ENCODE results near the gene RAB5A.
"Not testable (repeated sequence)": the region's sequence is repeated elsewhere in the genome, so short reads cannot be mapped to it uniquely, and the experiment has no call there.

Gene RAB5A

DNA sequence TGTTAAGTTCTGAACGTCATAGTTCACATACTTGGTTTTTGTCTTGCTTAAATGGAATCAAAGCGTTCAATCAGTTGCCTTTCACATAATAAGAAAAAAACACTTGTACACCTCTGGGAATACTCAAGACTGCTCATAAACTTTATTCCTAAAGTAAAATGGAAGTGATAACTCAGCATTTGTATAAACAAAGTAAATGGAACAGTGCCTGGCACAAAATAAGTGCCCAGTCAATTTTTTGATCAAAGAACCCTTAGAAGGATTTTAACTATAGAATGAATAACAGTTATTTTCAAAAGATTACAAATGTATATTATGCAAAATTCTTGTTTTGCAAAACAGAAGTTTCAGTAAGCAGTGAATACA, 1.3 kb downstream of the RAB5A start:
- Histone ChIP-seq H3K9ac (ENCODE audit: low read length) (peak overlapping the region; percentile 93), H3K79me2 (ENCODE audit: low read length) (peaks cover 64% of the 10 kb centered on the region), H3K4me2 (ENCODE audit: low read length) (peak overlapping the region; percentile 84), H3K9me3 (ENCODE audit: insufficient read depth, low read length) (no peaks in the 10 kb centered on the region), H3K4me1 (ENCODE audit: low read length) (peaks cover 24% of the 10 kb centered on the region), H2AFZ (ENCODE audit: low read depth, low read length) (no peak overlapping the region), H3K27ac (ENCODE audit: low read length) (peak overlapping the region; percentile 88), H4K20me1 (ENCODE audit: insufficient read depth, low read length) (peaks cover 33% of the 10 kb centered on the region), H3K27me3 (ENCODE audit: low read depth, low read length) (no peaks in the 10 kb centered on the region), H3K36me3 (replicated peaks; ENCODE audit: low read depth, low read length) (peaks cover 21% of the 10 kb centered on the region), H3K4me3 (ENCODE audit: low read length) (peak overlapping the region; percentile 92)
- TF ChIP-seq, protein P1, sequence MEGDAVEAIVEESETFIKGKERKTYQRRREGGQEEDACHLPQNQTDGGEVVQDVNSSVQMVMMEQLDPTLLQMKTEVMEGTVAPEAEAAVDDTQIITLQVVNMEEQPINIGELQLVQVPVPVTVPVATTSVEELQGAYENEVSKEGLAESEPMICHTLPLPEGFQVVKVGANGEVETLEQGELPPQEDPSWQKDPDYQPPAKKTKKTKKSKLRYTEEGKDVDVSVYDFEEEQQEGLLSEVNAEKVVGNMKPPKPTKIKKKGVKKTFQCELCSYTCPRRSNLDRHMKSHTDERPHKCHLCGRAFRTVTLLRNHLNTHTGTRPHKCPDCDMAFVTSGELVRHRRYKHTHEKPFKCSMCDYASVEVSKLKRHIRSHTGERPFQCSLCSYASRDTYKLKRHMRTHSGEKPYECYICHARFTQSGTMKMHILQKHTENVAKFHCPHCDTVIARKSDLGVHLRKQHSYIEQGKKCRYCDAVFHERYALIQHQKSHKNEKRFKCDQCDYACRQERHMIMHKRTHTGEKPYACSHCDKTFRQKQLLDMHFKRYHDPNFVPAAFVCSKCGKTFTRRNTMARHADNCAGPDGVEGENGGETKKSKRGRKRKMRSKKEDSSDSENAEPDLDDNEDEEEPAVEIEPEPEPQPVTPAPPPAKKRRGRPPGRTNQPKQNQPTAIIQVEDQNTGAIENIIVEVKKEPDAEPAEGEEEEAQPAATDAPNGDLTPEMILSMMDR (IDR thresholded peaks at IDR 0.05; ENCODE audit: low read depth, low read length), result no peak
- no peak for TF ChIP-seq EZH2phosphoT487 (IDR thresholded peaks at IDR 0.05; ENCODE audit: low read depth)

DNA sequence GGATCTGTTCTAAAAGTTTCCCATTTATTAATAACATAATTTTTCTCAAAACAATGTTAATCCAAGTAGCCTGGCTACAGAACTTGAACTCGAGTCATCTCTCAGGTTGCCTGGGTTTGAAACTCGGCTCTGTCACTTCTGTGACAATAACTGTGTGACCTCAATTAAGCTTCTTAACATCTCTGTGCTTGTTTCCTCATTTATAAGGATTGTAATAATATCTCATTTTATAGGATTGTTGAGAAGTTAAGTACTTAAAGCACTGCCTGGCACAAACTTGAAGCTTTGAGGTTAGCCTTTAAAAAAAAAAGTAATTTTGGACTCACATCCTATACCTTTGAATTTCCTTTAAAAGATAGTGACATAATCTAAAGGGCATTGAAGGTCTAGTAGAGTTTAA, 3.4 kb downstream of the RAB5A start:
- peaks cover 24% of the 10 kb centered on the region for H3K4me1 ChIP-seq (ENCODE audit: low read length)
- H4K20me1 ChIP-seq (ENCODE audit: insufficient read depth, low read length), result peaks cover 35% of the 10 kb centered on the region
- peaks cover 85% of the 10 kb centered on the region for H3K79me2 ChIP-seq (ENCODE audit: low read length)

DNA sequence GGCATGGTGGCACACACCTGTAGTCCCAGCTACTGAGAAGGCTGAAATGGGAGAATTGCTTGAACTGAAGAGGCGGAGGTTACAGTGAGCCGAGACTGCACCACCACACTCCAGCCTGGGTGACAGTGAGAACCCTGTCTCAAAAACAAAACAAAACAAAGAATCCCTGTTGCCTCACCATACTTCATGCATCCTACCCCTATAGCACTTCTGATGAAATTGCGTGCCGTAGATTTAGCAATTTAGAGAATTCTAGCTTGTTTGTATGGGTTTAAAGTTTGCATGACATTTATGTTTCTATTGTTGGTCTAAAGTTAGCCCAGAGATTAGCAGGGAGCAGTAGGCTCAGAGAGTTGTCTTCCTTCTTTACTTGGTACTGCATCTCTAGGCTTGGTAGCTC, 7.8 kb downstream of the RAB5A start:
- TF ChIP-seq EZH2phosphoT487 (IDR thresholded peaks at IDR 0.05; ENCODE audit: low read depth), result no peak
- TF ChIP-seq, protein P1 (IDR thresholded peaks at IDR 0.05; ENCODE audit: low read depth, low read length), result no peak
- Histone ChIP-seq H3K36me3 (replicated peaks; ENCODE audit: low read depth, low read length) (peaks cover 37% of the 10 kb centered on the region), H3K4me3 (ENCODE audit: low read length) (no peak overlapping the region), H4K20me1 (ENCODE audit: insufficient read depth, low read length) (peaks cover 34% of the 10 kb centered on the region), H3K27ac (ENCODE audit: low read length) (no peak overlapping the region), H2AFZ (ENCODE audit: low read depth, low read length) (no peak overlapping the region), H3K4me1 (ENCODE audit: low read length) (no peaks in the 10 kb centered on the region; the same call in 1 of the 2 replicates), H3K79me2 (ENCODE audit: low read length) (peaks cover 95% of the 10 kb centered on the region), H3K27me3 (ENCODE audit: low read depth, low read length) (no peaks in the 10 kb centered on the region), H3K9me3 (ENCODE audit: insufficient read depth, low read length) (no peaks in the 10 kb centered on the region), H3K9ac (ENCODE audit: low read length) (no peak overlapping the region), H3K4me2 (ENCODE audit: low read length) (no peak overlapping the region)

More for the DNA sequence above, 3.4 kb downstream of the RAB5A start:
- TF ChIP-seq EZH2phosphoT487 (IDR thresholded peaks at IDR 0.05; ENCODE audit: low read depth), result no peak
- TF ChIP-seq, protein P1 (IDR thresholded peaks at IDR 0.05; ENCODE audit: low read depth, low read length), result no peak
- no peak overlapping the region for H3K27ac ChIP-seq (ENCODE audit: low read length)
- H3K27me3 ChIP-seq (ENCODE audit: low read depth, low read length), result no peaks in the 10 kb centered on the region
- H3K36me3 ChIP-seq (replicated peaks; ENCODE audit: low read depth, low read length), result peaks cover 33% of the 10 kb centered on the region
- H3K4me3 ChIP-seq (ENCODE audit: low read length), result no peak overlapping the region
- no peak overlapping the region for H2AFZ ChIP-seq (ENCODE audit: low read depth, low read length)
- H3K9ac ChIP-seq (ENCODE audit: low read length), result no peak overlapping the region
- H3K4me2 ChIP-seq (ENCODE audit: low read length), result no peak overlapping the region
- no peaks in the 10 kb centered on the region for H3K9me3 ChIP-seq (ENCODE audit: insufficient read depth, low read length)

DNA sequence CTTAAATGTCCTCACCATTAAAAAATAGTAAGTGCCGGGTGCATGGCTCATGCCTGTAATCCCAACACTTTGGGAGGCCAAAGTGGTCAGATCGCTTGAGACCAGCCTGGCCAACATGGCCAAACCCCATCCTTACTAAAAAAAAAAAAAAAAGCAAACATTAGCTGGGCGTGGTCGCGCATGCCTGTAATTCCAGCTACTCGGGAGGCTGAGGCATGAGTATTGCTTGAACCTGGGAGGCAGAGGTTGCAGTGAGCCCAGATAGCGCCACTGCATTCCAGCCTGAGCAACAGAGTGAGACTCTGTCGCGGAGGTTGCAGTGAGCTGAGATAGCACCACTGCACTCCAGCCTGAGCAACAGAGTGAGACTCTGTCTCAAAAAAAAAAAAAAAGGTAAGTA, 10.5 kb downstream of the RAB5A start:
- H3K4me2 ChIP-seq (ENCODE audit: low read length); H3K4me3 ChIP-seq (ENCODE audit: low read length); H3K9me3 ChIP-seq (ENCODE audit: insufficient read depth, low read length); H3K27me3 ChIP-seq (ENCODE audit: low read depth, low read length); H2AFZ ChIP-seq (ENCODE audit: low read depth, low read length); H3K9ac ChIP-seq (ENCODE audit: low read length); H3K4me1 ChIP-seq (ENCODE audit: low read length); H3K27ac ChIP-seq (ENCODE audit: low read length): not testable (repeated sequence)
- H3K36me3 ChIP-seq (replicated peaks; ENCODE audit: low read depth, low read length), result peaks cover 36% of the 10 kb centered on the region
- H3K79me2 ChIP-seq (ENCODE audit: low read length), result peaks cover 94% of the 10 kb centered on the region
- peaks cover 46% of the 10 kb centered on the region for H4K20me1 ChIP-seq (ENCODE audit: insufficient read depth, low read length)

DNA sequence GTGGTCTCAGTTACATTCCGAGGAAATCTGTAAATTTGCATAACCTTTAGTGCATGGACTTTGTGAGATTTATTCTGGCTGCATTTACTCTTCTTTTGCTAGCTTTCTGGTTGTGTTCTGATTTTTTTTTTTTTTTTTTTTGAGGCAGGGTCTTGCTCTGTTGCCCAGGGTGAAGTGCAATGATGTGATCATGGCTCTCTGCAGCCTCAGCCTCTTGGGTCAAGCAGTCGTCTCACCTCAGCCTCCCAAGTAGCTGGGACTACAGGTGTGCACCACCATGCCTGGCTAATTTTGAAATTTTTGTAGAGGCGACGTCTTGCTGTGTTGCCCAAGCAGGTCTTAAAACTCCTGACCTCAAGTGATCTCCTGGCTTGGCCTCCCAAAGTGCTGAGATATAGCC, 12.6 kb downstream of the RAB5A start:
- Histone ChIP-seq H3K9me3 (ENCODE audit: insufficient read depth, low read length) (no peaks in the 10 kb centered on the region), H3K9ac (ENCODE audit: low read length) (no peak overlapping the region), H3K36me3 (replicated peaks; ENCODE audit: low read depth, low read length) (peaks cover 28% of the 10 kb centered on the region), H3K79me2 (ENCODE audit: low read length) (peaks cover 92% of the 10 kb centered on the region), H3K27me3 (ENCODE audit: low read depth, low read length) (no peaks in the 10 kb centered on the region), H2AFZ (ENCODE audit: low read depth, low read length) (no peak overlapping the region), H3K27ac (ENCODE audit: low read length) (no peak overlapping the region), H4K20me1 (ENCODE audit: insufficient read depth, low read length) (peaks cover 59% of the 10 kb centered on the region), H3K4me2 (ENCODE audit: low read length) (no peak overlapping the region), H3K4me1 (ENCODE audit: low read length) (no peaks in the 10 kb centered on the region), H3K4me3 (ENCODE audit: low read length) (no peak overlapping the region)
- no peak for TF ChIP-seq EZH2phosphoT487 (IDR thresholded peaks at IDR 0.05; ENCODE audit: low read depth)
- TF ChIP-seq, protein P1 (IDR thresholded peaks at IDR 0.05; ENCODE audit: low read depth, low read length), result no peak
